Measurements from ENCODE around the gene HMOX1.

The HMOX1 gene

DNA sequence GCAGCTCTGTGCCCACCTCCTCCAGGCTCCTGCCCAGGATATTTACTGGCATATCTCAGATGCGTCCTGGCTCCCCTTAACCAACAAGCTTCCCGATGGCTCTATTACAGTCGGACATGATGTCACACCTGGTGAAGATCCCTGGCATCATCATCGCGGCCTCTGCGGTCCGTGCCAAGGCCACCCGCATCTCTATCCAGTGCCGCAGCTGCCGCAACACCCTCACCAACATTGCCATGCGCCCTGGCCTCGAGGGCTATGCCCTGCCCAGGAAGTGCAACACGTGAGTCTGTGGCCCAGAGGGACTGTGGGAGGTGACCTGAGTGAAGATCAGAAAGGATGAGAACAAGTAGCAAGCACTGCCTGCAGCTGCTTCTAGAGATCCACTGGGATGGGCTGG, 25.5 kb downstream of the HMOX1 start:
- DNase-seq (ENCODE audit: low read depth), result no peak

DNA sequence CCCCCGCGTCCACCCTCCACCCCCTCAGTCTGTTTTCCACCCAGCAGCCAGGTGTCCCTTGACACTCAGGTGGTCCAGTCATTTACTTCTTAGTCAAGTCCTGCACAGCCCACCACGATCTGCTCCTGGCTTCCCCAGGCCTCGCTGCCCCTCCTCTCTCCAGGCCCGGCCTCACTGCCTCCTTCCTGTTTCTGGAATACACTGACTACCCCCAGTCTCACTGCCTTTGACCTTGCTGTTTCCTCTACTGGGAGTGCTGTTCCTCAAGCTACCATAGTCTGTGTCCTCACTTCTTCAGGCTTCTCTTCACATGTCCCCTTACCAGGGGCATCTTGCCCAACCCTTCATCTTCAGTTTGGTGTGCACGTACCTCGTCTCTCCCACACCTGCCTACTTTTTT, 26.5 kb downstream of the HMOX1 start:
- no peak for DNase-seq (ENCODE audit: low read depth)

DNA sequence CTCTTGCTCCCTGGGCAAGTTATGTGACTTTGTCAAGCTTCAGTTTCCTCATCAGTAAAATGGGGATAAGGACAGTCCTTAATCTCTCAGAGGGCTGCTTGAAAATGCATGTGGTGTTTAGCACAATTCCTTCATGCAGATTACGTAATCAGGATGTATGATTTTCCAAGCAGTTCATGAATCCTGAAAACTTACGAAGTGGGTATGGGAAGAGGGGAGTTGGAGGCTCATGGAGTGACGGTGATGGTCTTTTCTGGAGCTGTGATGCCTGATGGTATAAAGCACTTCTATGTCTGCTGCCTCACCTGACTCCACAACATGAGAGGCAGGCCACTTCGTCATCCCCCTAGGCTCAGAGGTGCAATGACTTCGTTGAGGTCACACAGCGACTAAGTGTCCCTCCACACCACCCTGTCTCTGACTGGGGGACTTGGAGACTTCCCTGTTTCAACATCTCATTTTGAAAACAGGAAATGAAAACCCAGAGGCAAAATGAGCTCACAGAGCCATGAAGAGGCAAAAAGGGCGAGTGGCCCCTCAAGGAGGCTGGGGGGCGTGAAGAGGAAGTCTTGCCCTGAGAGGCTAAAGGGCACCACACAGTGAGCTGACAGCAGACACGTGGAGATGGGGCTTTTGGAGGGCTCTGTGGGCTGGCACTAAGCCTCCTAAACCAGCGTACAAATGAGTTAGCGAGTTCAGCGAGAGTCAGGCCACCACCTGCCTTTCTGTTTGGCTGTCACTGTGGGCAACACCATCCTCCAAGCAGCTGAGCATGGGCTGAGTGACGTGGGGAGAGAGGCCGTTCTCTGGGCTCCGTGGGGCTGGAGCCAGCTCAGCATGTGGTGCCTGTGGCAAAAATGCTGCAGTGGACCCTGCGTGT, 29.1 kb downstream of the HMOX1 start:
- DNase-seq (ENCODE audit: low read depth), result no peak

DNA sequence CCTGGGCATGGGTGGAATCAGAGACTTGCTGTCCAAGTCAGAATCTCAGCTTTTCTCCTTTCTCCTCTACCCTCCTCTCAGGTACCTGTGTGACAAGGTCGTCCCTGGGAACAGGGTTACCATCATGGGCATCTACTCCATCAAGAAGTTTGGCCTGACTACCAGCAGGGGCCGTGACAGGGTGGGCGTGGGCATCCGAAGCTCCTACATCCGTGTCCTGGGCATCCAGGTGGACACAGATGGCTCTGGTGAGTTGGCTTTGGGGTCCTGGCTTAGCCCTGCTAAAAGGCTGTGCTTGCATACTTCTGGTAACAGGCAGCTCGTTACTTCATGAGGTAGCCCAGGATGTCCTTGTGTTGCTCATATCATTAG, 29.8 kb downstream of the HMOX1 start:
- no peak for DNase-seq (ENCODE audit: low read depth)

DNA sequence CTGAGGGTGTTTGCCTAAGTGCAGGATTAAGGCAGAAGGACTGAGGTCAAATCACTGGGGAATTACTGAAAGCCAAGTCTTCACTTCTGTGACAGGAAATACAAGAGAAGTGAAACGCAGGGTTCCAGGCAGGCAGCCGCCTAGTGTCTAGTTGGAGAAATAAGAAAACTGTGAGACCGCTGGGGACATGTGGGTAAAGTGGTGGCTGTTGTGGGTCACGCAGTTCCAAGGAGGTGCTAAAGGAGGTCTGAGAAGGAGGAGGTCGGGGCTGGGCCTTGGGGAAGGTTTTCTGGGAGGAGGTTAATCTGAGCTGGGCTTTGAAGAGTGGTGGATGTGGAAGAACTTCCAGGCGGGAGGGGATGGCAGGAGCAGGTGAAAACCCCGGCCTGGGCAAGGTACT, 30.2 kb downstream of the HMOX1 start:
- DNase-seq (ENCODE audit: low read depth), result no peak

DNA sequence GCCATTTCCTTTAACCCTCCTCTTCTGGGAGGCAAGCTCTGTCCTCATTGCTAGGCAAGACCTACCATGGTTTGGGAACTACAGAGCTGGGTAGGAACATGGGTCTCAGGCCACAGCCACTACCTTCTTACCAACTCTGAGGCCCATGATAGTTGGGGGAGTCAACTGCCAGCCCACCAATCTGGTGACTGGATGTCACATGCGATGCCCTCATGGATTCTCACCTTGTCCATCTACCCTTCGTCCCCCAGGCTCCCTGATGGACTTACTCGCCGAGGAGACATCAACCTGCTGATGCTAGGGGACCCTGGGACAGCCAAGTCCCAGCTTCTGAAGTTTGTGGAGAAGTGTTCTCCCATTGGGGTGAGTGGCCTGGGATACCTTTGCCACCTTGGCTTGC, 32.7 kb downstream of the HMOX1 start:
- no peak for DNase-seq (ENCODE audit: low read depth)

DNA sequence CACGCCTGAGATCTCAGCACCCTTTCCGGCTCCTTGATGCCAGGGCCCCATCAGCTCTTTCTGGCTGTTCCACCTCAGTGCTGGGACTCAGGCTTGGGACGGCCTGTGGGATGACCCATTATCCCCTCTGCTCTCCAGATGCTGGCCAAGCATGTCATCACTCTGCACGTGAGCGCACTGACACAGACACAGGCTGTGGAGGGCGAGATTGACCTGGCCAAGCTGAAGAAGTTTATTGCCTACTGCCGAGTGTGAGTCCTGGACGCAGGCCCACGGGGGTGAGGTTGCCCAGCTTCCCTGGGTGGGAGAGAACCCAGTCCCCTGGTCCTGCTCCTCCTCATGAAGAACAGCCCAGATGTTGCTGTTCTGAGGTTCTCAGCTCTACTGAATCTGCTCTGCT, 36.7 kb downstream of the HMOX1 start:
- DNase-seq (ENCODE audit: low read depth), result no peak

DNA sequence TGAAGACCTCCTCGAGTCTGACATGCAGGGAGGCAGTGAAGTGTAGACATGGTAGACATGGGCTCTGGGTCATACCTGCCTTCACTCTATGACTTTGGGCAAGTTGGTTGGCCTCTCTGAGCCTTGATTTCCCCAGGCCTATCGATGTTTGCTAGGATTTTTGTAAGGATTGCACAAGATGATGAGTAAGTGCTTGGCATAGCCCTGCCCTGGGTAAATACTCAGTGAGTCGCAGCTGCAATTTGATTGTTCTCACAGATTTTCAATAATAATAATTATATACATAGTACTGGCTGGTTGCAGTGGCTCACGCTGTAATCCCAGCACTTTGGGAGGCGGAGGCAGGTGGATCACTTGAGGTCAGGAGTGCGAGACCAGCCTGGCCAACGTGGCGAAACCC, 37.2 kb downstream of the HMOX1 start:
- DNase-seq (ENCODE audit: low read depth), result no peak

DNA sequence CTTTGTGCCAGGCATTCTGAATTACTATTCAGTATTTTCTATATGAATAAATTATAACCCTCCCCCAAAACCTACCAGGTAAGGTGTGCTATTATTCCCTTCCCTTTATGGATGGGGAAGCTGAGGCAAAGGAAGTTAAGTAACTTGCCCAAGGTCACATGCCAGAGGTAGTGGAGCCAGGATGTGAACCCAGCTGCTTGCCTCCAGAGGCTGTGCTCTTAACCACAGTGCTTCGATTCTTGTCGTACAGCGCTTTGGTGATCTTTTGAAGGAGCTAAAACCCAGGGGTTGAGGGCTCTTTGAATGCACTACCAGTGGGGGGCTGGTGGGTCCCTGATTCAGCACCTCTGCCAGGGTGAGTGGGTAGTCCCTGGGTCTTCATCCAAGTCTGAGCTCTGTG, 37.8 kb downstream of the HMOX1 start:
- no peak for DNase-seq (ENCODE audit: low read depth)

DNA sequence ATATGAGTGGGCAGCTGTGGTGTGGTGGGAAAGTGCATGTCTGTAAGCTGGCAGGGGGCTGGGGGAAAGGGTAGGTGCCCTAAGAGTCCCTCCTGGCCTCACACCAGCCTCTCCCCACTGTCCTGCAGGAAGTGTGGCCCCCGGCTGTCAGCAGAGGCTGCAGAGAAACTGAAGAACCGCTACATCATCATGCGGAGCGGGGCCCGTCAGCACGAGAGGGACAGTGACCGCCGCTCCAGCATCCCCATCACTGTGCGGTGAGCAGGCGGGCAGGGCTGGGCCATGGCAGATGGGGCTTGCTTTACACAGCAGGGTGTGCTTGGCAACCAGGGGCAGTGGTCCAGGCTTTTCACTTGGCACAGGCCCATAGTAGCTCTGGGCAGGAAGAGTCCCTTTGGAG, 38.9 kb downstream of the HMOX1 start:
- DNase-seq (ENCODE audit: low read depth), result no peak

DNA sequence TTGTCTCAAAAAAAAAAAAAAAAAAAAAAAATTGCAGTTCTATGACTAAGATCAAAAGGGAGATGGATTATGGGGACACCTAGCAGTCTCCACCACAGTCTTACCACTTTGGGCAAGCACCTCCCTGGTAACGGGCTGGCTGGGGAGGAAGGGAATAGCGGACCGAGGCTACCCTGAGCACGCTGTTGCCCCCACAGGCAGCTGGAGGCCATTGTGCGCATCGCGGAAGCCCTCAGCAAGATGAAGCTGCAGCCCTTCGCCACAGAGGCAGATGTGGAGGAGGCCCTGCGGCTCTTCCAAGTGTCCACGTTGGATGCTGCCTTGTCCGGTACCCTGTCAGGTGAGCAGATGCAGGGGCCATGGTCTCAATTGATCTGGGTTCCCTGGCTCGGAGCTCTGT, 40.2 kb downstream of the HMOX1 start:
- DNase-seq (ENCODE audit: low read depth), result no peak

DNA sequence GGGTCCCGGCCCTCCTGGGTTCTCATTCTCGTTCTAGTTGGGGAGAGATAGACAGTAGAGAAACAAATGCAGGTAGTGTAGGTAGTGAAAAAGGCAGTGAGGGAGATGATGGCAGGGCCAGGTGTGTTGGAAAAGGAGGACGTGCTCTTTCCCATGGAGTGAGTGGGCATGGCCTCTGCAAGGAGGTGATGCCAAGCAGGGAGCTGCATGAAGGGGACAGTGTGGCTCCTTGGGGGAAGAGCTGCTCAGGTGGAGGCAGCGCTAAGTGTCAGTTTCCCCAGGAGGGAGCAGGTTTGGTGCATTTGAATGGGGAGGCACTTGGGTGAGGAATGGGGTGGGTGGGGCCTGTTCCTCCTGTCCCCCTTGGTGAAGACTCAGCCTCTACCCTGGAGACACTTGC, 41.2 kb downstream of the HMOX1 start:
- DNase-seq (ENCODE audit: low read depth), result no peak

DNA sequence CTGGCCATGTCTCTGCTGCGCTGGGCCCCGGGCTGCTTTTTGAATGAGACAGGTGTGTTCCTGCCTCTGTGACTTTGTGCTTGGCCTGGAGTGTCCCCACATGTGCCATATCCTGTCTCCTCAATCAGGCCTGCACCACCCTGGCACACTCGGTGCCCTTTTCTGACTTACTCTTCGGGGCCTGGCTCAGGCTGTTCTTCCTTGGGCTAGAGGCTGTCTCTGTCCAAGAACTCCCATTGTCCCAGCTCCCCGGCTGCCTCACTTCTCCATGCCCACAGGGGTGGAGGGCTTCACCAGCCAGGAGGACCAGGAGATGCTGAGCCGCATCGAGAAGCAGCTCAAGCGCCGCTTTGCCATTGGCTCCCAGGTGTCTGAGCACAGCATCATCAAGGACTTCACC, 42.0 kb downstream of the HMOX1 start:
- DNase-seq (ENCODE audit: low read depth), result no peak

DNA sequence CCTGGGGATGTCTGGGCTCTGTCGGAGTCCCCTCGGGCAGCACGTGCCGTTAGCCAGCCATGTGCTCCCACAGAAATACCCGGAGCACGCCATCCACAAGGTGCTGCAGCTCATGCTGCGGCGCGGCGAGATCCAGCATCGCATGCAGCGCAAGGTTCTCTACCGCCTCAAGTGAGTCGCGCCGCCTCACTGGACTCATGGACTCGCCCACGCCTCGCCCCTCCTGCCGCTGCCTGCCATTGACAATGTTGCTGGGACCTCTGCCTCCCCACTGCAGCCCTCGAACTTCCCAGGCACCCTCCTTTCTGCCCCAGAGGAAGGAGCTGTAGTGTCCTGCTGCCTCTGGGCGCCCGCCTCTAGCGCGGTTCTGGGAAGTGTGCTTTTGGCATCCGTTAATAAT, 43.2 kb downstream of the HMOX1 start:
- no peak for DNase-seq (ENCODE audit: low read depth)

DNA sequence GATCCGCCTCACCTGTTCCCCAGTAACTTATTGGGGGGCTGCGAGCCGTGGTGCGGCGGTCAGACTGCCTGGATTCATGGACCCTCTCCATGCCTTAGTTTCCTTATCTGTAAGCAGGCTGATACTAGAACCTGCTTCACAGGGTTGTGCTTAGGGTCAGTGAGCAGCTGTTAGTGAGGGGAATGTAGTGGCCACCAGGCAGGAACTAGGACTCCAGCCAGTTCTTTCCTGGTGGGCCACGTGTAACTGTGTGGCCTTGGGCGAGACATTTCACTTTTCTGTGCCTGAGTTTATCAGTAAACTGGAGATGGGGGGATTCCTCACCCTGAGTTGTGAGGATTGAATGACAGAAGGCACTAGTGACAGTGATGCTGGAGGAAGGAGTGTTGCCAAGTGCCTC, 43.9 kb downstream of the HMOX1 start:
- DNase-seq (ENCODE audit: low read depth), result no peak

DNA sequence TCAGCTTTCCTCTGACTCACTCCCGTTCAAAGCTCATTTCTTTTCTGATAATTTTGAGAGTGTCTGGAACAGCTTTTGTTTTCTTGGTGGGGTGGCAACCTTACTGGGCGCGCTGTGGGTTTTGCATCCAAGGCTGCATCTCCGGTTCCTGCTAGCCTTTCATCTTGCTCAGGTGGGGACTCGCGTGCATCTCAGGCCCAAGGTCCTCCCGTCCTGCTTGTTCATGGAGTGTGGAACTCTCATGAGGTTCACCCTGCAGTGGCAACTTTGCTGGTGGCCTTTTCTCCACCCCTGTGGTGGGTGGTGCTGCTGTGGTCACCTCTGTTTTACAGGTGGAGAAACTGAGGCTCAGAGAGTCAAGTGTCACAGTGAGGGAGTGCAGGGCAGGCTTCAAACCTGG, 44.6 kb downstream of the HMOX1 start:
- DNase-seq (ENCODE audit: low read depth), result no peak

DNA sequence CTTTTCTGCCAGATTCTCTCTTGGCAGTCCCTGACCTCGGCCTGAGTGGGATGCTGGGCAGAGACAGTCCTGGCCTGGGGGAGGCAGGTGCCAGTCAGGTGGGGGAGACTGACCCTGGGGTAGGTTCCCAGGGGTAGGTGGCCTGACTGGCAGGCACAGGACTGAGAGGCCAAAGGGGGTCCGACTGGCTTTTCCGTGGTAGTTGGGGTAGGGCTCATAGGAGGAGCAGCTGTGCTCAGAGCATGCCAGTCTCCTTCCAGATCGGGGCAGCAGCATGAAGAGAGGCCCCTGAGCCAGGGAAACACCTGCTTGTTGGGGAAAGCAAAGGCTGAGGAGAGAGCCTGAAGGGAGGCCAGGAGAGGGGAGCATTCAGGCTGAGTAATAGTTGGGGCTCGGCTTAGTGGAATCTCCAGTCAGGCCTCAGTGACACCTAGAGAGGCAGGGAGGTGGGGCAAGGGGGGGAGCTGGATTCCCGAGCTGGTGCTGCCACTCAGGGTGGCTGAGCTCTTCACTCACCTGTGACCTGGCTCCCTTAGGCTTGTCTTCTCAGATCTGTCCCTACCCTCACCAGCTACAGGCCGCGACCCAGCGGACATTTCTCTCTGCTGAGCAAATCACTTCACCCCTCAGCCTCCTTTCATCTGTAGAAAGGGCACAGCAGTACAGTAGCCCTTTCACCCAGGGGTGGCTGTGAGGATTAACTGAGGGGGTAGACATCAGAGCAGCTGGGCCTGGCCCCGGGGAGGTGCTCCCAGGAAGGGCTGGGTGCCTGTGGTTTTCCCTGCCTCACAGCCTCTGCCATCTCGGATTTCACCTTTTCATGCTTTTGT, 45.3 kb downstream of the HMOX1 start:
- no peak for DNase-seq (ENCODE audit: low read depth)

DNA sequence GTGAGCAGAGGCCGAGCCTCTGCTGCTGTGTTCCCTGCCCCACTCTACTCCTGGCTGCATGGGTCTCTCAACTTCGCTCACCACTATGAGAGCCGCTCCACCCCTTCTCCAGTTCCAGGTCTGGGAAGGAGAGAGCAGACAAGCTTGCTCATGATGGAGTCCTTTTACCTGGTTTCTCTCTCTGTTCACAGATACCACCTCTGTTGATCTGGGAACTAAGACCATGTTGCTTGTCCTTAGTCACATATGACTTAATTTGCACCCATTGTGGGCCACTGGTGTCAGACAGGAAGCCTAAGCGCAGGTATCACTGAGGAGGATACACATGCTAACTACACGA, 45.9 kb downstream of the HMOX1 start:
- no peak for DNase-seq (ENCODE audit: low read depth)

DNA sequence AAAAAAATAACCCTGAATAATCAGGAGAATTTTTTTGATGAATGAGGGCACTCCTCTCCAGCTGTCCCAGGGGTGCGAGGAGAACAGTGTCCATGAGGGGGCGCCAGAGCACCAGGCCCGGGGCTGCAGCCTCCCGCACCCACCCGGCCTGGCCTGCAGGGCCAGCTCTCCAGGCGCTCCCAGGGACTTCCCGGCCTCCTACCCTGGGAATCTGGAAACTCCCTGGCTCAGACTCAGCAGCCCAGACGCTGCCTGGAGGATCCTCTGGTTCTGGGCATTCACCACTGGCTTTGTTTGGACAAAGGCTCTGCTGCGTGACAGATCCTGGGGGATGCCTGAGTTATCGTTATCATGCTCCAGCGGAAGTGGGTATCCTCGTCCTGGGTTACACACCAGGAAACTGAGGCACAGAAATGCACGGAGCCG, 50.0 kb downstream of the HMOX1 start:
- peak; percentile 60 for DNase-seq (ENCODE audit: low read depth)

DNA sequence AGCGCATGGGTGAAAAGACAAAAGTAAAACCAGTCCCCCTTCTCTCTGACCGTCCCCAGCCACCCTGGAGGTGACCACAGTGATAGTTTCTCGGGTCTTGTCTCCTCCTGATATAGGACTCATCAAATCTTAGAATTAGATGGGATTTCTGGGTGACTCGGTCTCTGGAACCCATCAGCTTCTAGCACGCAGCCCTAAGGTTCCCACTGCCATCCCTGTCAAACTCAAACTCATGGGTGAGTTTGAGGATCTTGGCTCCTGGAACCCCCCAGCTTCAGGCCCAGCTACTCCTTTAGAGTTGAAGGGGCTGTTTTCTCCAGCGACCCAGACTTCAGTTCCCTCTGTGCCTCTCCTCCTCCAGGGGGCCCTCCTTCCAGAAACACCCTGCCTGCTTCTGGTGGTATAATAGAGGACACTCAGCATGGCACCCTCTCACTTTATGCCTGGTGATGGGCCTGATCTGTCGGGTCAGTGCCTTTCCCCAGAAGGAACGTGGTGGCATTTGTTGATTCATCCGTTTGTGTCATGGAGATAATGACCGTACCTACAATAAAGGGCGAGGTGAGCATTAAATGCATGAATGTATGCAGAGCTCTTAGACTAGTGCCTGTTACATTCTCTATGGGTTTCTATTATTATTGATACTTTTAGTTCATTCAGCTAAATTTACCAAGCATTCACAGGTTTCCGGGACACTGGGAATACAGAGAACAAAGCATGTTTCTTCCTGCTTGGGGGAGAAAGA, 50.8 kb downstream of the HMOX1 start:
- no peak for DNase-seq (ENCODE audit: low read depth)

DNA sequence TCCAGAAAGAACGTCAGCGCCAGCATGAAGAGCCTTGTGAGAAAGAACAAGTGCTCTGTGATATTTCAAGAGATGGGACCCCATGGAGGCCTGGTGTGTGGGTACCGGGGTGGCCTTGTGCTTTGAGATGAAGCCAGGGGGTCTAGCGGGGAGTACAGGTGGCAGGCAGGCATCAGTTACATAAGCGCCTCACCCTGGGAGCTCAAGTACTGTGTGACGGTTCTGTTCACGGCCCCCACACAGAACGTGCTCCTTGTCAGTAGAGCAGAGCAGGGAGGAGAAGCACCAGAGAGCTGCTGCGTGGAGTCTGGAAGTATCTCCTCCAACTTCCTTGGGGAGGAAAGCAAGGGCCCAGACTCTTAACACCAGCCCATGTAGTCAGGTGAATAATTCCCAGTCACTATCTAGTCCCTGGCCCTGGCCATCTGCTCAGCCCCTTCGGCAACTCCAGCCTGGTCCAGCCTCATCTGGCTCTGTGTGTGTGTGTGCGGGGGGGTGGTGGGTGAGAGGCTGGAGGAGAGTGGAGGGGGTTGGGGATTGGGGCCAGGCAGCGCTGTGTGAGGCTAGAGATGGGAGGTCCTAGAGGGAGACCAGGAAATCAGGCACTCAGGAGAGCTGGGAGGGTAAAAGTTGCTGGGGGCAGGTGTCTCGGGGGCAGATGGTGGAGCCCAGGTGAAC, 51.5 kb downstream of the HMOX1 start:
- DNase-seq (ENCODE audit: low read depth), result no peak

DNA sequence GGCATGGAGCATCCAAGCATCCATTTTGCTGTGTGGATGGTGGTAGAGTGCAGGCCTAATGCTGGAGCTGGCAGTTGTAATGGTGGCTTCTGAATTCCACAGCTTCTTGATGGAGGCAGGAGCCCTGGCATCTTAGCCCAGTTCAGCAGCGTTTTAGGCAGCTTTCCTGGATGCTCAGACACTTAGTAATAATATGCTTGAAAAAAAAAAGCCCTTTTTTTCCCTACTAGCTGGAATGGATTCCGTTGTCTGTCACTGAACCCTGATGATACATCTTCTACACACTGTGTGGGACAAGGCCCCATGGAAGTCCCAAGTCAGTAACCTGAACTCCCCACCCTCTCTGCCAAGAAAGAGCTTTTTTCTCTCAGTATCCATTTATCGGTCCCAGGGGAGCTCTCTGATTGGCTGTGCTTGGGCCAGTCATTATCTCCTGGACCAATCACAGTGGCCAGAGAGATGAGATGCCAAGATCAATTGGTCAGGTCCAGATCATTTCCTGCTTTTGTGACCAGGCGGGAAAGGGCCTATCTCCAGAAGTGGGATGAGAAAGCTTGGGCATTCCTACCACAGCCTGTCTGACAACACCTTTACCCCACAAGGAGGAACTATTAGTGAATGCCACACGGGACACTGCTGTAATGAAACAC, 53.3 kb downstream of the HMOX1 start:
- no peak for DNase-seq (ENCODE audit: low read depth)

Measured in activated T-cell treated with anti-CD3 and anti-CD28 coated beads for 1 hour (primary cell).